K562 (cell line): ENCODE measurements around the gene GFOD1. TPM values are rescaled to one million over a fixed set of nuclear protein-coding genes. Genes with fewer than 3 reads are reported as not detected.

Source experiments
- CHD4 ChIP-seq: fragments of 200-600 bp; sonication (generic); IDR thresholded peaks from 3 replicates; pipeline ENCODE4 v1.6.1; 2012; ENCODE audit warnings: low read depth, mild to moderate bottlenecking, mixed read lengths, low read length, inconsistent platforms; ENCODE audit not compliant: insufficient read depth, insufficient replicate concordance, poor library complexity, severe bottlenecking
- DIDO1 ChIP-seq: fragments of 450-650 bp; IDR thresholded peaks from 2 replicates; pipeline ENCODE4 v1.6.1; 2016; ENCODE audit warnings: low read depth, missing biosample characterization, missing genetic modification characterization
- DPF2 ChIP-seq: fragments of 450-650 bp; IDR thresholded peaks from 2 replicates; pipeline ENCODE4 v1.6.1; 2016
- ETV1 ChIP-seq: fragments of 450-650 bp; conservative IDR thresholded peaks from 2 replicates; pipeline ENCODE4 v1.6.1; 2016; ENCODE audit warnings: missing genetic modification characterization, control low read depth, low read depth, missing compliant biosample characterization
- FIP1L1 ChIP-seq: fragments of 200-400 bp; formaldehyde crosslinking; IDR thresholded peaks from 2 replicates; pipeline ENCODE4 v1.6.1; 2018; ENCODE audit warnings: mild to moderate bottlenecking, low read depth, low read length; ENCODE audit not compliant: poor library complexity, severe bottlenecking
- FOXJ2 ChIP-seq: fragments of 200-800 bp; sonication (Bioruptor generic); IDR thresholded peaks from 2 replicates; pipeline ENCODE4 v1.6.1; 2016; ENCODE audit warnings: missing genetic modification characterization, missing compliant biosample characterization
- GABPB2 ChIP-seq: fragments of 250-450 bp; sonication (Bioruptor Pico); conservative IDR thresholded peaks from 2 replicates; pipeline ENCODE4 v1.5.1; 2021; ENCODE audit warnings: mild to moderate bottlenecking
- MCM5 ChIP-seq: fragments of 450-650 bp; IDR thresholded peaks from 2 replicates; pipeline ENCODE4 v1.6.1; 2016; ENCODE audit warnings: low read depth
- NFIX ChIP-seq: fragments of 250-450 bp; sonication (Bioruptor Pico); IDR thresholded peaks from 2 replicates; pipeline ENCODE4 v1.4.0; 2020; ENCODE audit warnings: low read depth, mild to moderate bottlenecking, moderate library complexity
- NFRKB ChIP-seq: fragments of 450-650 bp; IDR thresholded peaks from 2 replicates; pipeline ENCODE4 v1.6.1; 2016; ENCODE audit warnings: low read depth
- PHB ChIP-seq: fragments of 250-450 bp; sonication (Bioruptor Pico); IDR thresholded peaks from 2 replicates; pipeline ENCODE4 v1.5.0; 2021
- PPARD ChIP-seq: fragments of 250-450 bp; sonication (Bioruptor Pico); IDR thresholded peaks from 2 replicates; pipeline ENCODE4 v1.8.0; 2022; ENCODE audit warnings: inconsistent platforms, mild to moderate bottlenecking, moderate library complexity
- STAT5A ChIP-seq: IDR thresholded peaks from 2 replicates; pipeline ENCODE4 v1.6.1; 2012; ENCODE audit warnings: low read length, inconsistent platforms, borderline replicate concordance
- TAF15 ChIP-seq: fragments of 200-400 bp; formaldehyde crosslinking; IDR thresholded peaks from 2 replicates; pipeline ENCODE4 v1.6.1; 2017; ENCODE audit warnings: mild to moderate bottlenecking, low read depth, low read length, moderate library complexity
- TBL1XR1 ChIP-seq, 2 experiments: IDR thresholded peaks; 2 replicates each; pipeline ENCODE4 v1.6.1; 2012; ENCODE audit warnings: improper control_type of control experiment in 2 of 2, low read length in 2 of 2, mild to moderate bottlenecking in 1 of 2
- TCF7L2 ChIP-seq: fragments of 150-350 bp; IDR thresholded peaks from 2 replicates; pipeline ENCODE4 v1.6.1; 2016; ENCODE audit warnings: low read depth, mild to moderate bottlenecking, low read length, moderate library complexity
- THRAP3 ChIP-seq: fragments of 450-650 bp; IDR thresholded peaks from 2 replicates; pipeline ENCODE4 v1.6.1; 2016; ENCODE audit warnings: mild to moderate bottlenecking, inconsistent platforms, borderline replicate concordance
- ZKSCAN1 ChIP-seq: fragments of 150-350 bp; IDR thresholded peaks from 2 replicates; pipeline ENCODE4 v1.6.1; 2016; ENCODE audit warnings: low read depth, low read length
- ZNF551 ChIP-seq: fragments of 250-450 bp; sonication (Bioruptor Pico); IDR thresholded peaks from 2 replicates; pipeline ENCODE4 v1.5.0; 2021; ENCODE audit warnings: mild to moderate bottlenecking, moderate library complexity
- ZSCAN32 ChIP-seq: fragments of 450-650 bp; formaldehyde crosslinking; IDR thresholded peaks from 2 replicates; pipeline ENCODE4 v1.4.0; 2020; ENCODE audit warnings: mild to moderate bottlenecking, moderate library complexity
- polyA plus RNA-seq, 8 experiments: library from polyadenylated mRNA; depleted of rRNA in 4 of 8; stranded (reverse) in 5 of 8; unstranded in 3 of 8; fragments of >200 nt; fragmentation: Nextera tagmentation in 2 of 8; fragmentation: Illumina TruSeq in 1 of 8; extraction: Ambion mirVana in 2 of 8; extraction: Trizol in 1 of 8; gene quantifications; 2 replicates each; pipeline versions ENCODE4 v1.2.1 to v1.2.3, GENCODE V29; 2011 to 2014; ENCODE audit warnings: inconsistent platforms in 1 of 8, missing spikeins in 1 of 8
- total RNA-seq, 7 experiments: library from RNA; depleted of rRNA in 6 of 7; stranded (reverse); fragments of >200 nt in 6 of 7; fragmentation: Illumina TruSeq in 2 of 7; extraction: Trizol in 2 of 7; gene quantifications; 2 replicates each; pipeline versions ENCODE4 v1.2.1 to v1.2.3, GENCODE V29; 2011 to 2021; ENCODE audit warnings: low replicate concordance in 1 of 7
- TF ChIP-seq, protein P1 (sequence below): fragments of 250-450 bp; sonication (Bioruptor Pico); IDR thresholded peaks from 2 replicates; pipeline ENCODE4 v1.8.0; 2022; ENCODE audit warnings: moderate library complexity, mild to moderate bottlenecking, inconsistent platforms
- TF ChIP-seq, protein P2 (sequence below), 2 experiments: IDR thresholded peaks; 2 replicates each; pipeline ENCODE4 v1.6.1; 2011; ENCODE audit warnings: borderline replicate concordance in 1 of 2, control low read depth in 1 of 2, low read depth in 1 of 2, low read length in 1 of 2, mild to moderate bottlenecking in 1 of 2, mixed read lengths in 1 of 2, moderate library complexity in 1 of 2; ENCODE audit not compliant: insufficient read depth in 1 of 2, insufficient read length in 1 of 2, poor library complexity in 1 of 2, severe bottlenecking in 1 of 2; ENCODE audit errors: extremely low read depth in 1 of 2
- TF ChIP-seq, protein P3 (sequence below): sonication (generic); formaldehyde crosslinking; IDR thresholded peaks from 2 replicates; pipeline ENCODE4 v1.8.1; 2023; ENCODE audit warnings: missing genetic modification reagents, mild to moderate bottlenecking, borderline replicate concordance

Gene GFOD1
- total and polyA plus RNA-seq, 9 of the 15 experiments (the other 6 are each of a cell fraction or from before 2014, with no cell fraction given): 3.8 to 12.0 (median 8.2) TPM

DNA sequence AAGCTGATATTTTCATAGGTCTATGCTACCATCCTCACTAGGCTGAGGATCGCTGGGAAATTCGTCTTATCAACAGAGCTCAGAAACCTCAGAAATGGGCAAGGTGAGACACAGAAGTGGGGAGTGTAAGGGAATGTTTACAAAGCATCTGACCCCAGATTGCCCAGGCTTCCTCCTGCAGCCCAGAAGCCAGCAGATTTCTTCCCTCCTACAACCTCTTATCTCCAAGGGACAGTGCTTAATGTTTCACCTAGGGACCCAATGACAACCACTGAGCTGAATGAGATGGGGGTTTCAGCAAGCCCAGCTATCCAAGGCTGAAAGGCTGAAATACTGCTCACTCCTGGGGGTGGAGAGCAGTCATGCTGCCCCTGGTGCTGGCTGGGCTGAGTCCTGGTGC lies 106.6 kb downstream of the GFOD1 start (continued):
- TF ChIP-seq, protein P1, sequence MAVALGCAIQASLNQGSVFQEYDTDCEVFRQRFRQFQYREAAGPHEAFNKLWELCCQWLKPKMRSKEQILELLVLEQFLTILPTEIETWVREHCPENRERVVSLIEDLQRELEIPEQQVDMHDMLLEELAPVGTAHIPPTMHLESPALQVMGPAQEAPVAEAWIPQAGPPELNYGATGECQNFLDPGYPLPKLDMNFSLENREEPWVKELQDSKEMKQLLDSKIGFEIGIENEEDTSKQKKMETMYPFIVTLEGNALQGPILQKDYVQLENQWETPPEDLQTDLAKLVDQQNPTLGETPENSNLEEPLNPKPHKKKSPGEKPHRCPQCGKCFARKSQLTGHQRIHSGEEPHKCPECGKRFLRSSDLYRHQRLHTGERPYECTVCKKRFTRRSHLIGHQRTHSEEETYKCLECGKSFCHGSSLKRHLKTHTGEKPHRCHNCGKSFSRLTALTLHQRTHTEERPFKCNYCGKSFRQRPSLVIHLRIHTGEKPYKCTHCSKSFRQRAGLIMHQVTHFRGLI (CRISPR knock-in tag): no peak
- TF ChIP-seq GABPB2 (no peak), NFRKB (no peak), MCM5 (no peak), FOXJ2 (tag) (no peak), CHD4 (no peak), PHB (CRISPR knock-in tag) (no peak), ETV1 (tag) (no peak), THRAP3 (no peak), ZSCAN32 (no peak), PPARD (CRISPR knock-in tag) (no peak), FIP1L1 (no peak), DPF2 (peak; percentile 85), TAF15 (no peak), NFIX (CRISPR knock-in tag) (no peak), TCF7L2 (no peak), ZNF551 (CRISPR knock-in tag) (no peak), STAT5A (peak; percentile 89; the same call in 1 of the 2 replicates), TBL1XR1 (IDR thresholded peaks at IDR 0.05; ENCODE audit: low read length in 2 of 2) (peak in 1 of 2 experiments; percentile 90; a peak in 2 of 4 replicates), DIDO1 (tag) (no peak), ZKSCAN1 (no peak)
- TF ChIP-seq, protein P2, sequence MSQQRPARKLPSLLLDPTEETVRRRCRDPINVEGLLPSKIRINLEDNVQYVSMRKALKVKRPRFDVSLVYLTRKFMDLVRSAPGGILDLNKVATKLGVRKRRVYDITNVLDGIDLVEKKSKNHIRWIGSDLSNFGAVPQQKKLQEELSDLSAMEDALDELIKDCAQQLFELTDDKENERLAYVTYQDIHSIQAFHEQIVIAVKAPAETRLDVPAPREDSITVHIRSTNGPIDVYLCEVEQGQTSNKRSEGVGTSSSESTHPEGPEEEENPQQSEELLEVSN (IDR thresholded peaks at IDR 0.05; ENCODE audit: borderline replicate concordance in 1 of 2, extremely low read depth in 1 of 2, insufficient read depth in 1 of 2, insufficient read length in 1 of 2, low read depth in 1 of 2, low read length in 1 of 2, poor library complexity in 1 of 2, severe bottlenecking in 1 of 2): no peak
- TF ChIP-seq, protein P3, sequence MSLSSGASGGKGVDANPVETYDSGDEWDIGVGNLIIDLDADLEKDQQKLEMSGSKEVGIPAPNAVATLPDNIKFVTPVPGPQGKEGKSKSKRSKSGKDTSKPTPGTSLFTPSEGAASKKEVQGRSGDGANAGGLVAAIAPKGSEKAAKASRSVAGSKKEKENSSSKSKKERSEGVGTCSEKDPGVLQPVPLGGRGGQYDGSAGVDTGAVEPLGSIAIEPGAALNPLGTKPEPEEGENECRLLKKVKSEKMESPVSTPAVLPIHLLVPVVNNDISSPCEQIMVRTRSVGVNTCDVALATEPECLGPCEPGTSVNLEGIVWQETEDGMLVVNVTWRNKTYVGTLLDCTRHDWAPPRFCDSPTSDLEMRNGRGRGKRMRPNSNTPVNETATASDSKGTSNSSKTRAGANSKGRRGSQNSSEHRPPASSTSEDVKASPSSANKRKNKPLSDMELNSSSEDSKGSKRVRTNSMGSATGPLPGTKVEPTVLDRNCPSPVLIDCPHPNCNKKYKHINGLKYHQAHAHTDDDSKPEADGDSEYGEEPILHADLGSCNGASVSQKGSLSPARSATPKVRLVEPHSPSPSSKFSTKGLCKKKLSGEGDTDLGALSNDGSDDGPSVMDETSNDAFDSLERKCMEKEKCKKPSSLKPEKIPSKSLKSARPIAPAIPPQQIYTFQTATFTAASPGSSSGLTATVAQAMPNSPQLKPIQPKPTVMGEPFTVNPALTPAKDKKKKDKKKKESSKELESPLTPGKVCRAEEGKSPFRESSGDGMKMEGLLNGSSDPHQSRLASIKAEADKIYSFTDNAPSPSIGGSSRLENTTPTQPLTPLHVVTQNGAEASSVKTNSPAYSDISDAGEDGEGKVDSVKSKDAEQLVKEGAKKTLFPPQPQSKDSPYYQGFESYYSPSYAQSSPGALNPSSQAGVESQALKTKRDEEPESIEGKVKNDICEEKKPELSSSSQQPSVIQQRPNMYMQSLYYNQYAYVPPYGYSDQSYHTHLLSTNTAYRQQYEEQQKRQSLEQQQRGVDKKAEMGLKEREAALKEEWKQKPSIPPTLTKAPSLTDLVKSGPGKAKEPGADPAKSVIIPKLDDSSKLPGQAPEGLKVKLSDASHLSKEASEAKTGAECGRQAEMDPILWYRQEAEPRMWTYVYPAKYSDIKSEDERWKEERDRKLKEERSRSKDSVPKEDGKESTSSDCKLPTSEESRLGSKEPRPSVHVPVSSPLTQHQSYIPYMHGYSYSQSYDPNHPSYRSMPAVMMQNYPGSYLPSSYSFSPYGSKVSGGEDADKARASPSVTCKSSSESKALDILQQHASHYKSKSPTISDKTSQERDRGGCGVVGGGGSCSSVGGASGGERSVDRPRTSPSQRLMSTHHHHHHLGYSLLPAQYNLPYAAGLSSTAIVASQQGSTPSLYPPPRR (CRISPR knock-in tag): peak; percentile 89; the same call in 1 of the 2 replicates
